ENCODE measurements around the gene UGGT1. TPM values are rescaled to one million over a fixed set of nuclear protein-coding genes. Genes with fewer than 3 reads are reported as not detected.

Gene UGGT1
- total RNA-seq, 1 experiment from 2014 or later: 77.5 TPM

DNA sequence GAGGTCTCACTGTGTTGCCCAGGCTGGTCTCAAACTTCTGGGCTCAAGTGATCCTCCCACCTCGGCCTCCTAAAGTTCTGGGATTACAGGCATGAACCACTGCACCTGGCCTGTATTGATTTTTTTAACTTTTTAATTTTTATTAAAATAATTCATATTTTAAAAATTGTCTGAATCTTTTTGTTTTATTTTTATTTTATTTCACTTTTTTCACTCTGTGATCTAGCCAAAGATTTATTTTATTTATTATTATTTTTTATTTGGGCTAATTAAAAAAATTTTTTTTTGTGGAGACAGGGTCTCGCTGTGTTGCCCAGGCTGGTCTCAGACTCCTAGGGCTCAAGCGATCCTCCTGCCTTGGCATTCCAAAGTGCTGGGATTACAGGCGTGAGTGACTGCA is 14.1 kb downstream of the UGGT1 start:
- ChIA-PET POLR2A (no interaction called here), CTCF (no interaction called here)
- no peak overlapping the region for H3K4me3 Mint-ChIP-seq (ENCODE audit: unreplicated experiment)

DNA sequence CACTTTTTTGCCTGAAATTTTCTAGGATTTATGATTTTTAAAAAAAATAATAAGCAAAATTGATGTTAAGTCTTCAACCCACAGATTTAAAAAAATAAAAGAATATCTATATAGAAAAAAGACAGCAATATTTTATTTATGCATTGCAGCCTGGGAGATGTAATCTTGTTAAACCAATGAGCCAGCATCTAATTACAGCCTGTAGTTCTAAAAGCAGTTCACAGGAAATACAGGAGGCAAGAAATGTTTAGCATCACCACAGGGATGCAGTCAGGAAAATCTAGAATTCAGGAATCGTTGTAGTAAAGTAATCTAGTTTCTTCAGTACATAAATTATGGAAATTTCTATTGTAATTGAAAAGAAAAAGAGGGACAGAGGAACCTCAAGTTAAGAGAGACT is 17.2 kb downstream of the UGGT1 start:
- intact Hi-C loops (cut with micrococcal nuclease; ENCODE audit: unreplicated experiment): no loop called here
- H3K4me1 Mint-ChIP-seq (ENCODE audit: low read depth, unreplicated experiment): no peaks in the 10 kb centered on the region
- ChIA-PET CTCF (interaction anchor here (1.9 kb wide), 1 partner anchor 45 kb away, joined by 5 read pairs; no protein-coding TSS in a partner anchor), POLR2A (no interaction called here)
- peaks cover 33% of the 10 kb centered on the region for H3K36me3 Mint-ChIP-seq (ENCODE audit: insufficient read depth, unreplicated experiment)
- no peaks in the 10 kb centered on the region for H3K27me3 Mint-ChIP-seq (ENCODE audit: insufficient read depth, unreplicated experiment)
- TF ChIP-seq, protein P1, sequence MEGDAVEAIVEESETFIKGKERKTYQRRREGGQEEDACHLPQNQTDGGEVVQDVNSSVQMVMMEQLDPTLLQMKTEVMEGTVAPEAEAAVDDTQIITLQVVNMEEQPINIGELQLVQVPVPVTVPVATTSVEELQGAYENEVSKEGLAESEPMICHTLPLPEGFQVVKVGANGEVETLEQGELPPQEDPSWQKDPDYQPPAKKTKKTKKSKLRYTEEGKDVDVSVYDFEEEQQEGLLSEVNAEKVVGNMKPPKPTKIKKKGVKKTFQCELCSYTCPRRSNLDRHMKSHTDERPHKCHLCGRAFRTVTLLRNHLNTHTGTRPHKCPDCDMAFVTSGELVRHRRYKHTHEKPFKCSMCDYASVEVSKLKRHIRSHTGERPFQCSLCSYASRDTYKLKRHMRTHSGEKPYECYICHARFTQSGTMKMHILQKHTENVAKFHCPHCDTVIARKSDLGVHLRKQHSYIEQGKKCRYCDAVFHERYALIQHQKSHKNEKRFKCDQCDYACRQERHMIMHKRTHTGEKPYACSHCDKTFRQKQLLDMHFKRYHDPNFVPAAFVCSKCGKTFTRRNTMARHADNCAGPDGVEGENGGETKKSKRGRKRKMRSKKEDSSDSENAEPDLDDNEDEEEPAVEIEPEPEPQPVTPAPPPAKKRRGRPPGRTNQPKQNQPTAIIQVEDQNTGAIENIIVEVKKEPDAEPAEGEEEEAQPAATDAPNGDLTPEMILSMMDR (IDR thresholded peaks at IDR 0.05; ENCODE audit: insufficient read depth in 1 of 2, low read depth in 1 of 2, low read length in 1 of 2, severe bottlenecking in 1 of 2, unreplicated experiment in 1 of 2): no peak
- Histone ChIP-seq H3K4me1 (no peaks in the 10 kb centered on the region), H3K36me3 (ENCODE audit: control insufficient read depth, insufficient read depth, low read length) (no peaks in the 10 kb centered on the region; the same call in 1 of the 2 replicates), H3K4me3 (ENCODE audit: low read depth, low read length) (no peak overlapping the region), H3K9me3 (no peaks in the 10 kb centered on the region), H3K27me3 (replicated peaks; ENCODE audit: control insufficient read depth, insufficient read depth, low read length) (no peaks in the 10 kb centered on the region)
- no peaks in the 10 kb centered on the region for H3K9me3 Mint-ChIP-seq (ENCODE audit: unreplicated experiment)
- no peak for DNase-seq
- no peak overlapping the region for H3K4me3 Mint-ChIP-seq (ENCODE audit: unreplicated experiment)
- H3K27ac Mint-ChIP-seq (ENCODE audit: unreplicated experiment): no peak overlapping the region
- no TSS peak for BruUV-seq (replicated peaks)

More for the DNA sequence above, 14.1 kb downstream of the UGGT1 start:
- intact Hi-C loops (cut with micrococcal nuclease; ENCODE audit: unreplicated experiment): no loop called here
- Mint-ChIP-seq H3K36me3 (ENCODE audit: insufficient read depth, unreplicated experiment) (peaks cover 37% of the 10 kb centered on the region), H3K9me3 (ENCODE audit: unreplicated experiment) (no peaks in the 10 kb centered on the region), H3K27ac (ENCODE audit: unreplicated experiment) (no peak overlapping the region), H3K27me3 (ENCODE audit: insufficient read depth, unreplicated experiment) (no peaks in the 10 kb centered on the region), H3K4me1 (ENCODE audit: low read depth, unreplicated experiment) (no peaks in the 10 kb centered on the region)
- Histone ChIP-seq H3K36me3 (ENCODE audit: control insufficient read depth, insufficient read depth, low read length) (no peaks in the 10 kb centered on the region; the same call in 1 of the 2 replicates), H3K4me1 (no peaks in the 10 kb centered on the region), H3K27me3 (replicated peaks; ENCODE audit: control insufficient read depth, insufficient read depth, low read length) (no peaks in the 10 kb centered on the region), H3K4me3 (ENCODE audit: low read depth, low read length) (no peak overlapping the region), H3K9me3 (no peaks in the 10 kb centered on the region)
- DNase-seq: no peak
- BruUV-seq (replicated peaks): no TSS peak
- TF ChIP-seq, protein P1 (IDR thresholded peaks at IDR 0.05; ENCODE audit: insufficient read depth in 1 of 2, low read depth in 1 of 2, low read length in 1 of 2, severe bottlenecking in 1 of 2, unreplicated experiment in 1 of 2): no peak

DNA sequence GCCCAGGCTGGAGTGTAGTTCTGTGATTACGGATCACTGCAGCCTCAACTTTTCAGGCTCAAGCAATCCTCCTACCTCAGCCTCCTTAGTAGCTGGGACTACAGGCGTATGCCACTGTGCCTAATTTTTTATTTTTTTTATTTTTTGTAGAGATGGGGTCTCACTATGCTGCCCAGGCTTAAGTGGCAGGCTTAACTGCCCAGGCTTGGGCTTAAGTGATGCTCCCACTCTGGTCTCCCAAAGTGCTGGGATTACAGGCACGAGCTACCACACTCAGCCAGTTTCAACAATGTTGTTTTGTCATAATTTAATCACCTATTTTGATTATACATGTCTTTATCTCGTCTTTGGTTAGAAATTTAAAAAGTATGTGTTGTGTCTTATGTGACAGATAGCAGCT is 18.2 kb downstream of the UGGT1 start:
- peaks cover 29% of the 10 kb centered on the region for H3K36me3 Mint-ChIP-seq (ENCODE audit: insufficient read depth, unreplicated experiment)
- H3K9me3 Mint-ChIP-seq (ENCODE audit: unreplicated experiment): no peaks in the 10 kb centered on the region
- ChIA-PET POLR2A (no interaction called here), CTCF (no interaction called here)
- Histone ChIP-seq H3K36me3 (ENCODE audit: control insufficient read depth, insufficient read depth, low read length) (no peaks in the 10 kb centered on the region; the same call in 1 of the 2 replicates), H3K4me1 (no peaks in the 10 kb centered on the region), H3K27me3 (replicated peaks; ENCODE audit: control insufficient read depth, insufficient read depth, low read length) (no peaks in the 10 kb centered on the region), H3K9me3 (no peaks in the 10 kb centered on the region), H3K4me3 (ENCODE audit: low read depth, low read length) (no peak overlapping the region)
- TF ChIP-seq, protein P1 (IDR thresholded peaks at IDR 0.05; ENCODE audit: insufficient read depth in 1 of 2, low read depth in 1 of 2, low read length in 1 of 2, severe bottlenecking in 1 of 2, unreplicated experiment in 1 of 2): no peak
- DNase-seq: no peak
- no peaks in the 10 kb centered on the region for H3K4me1 Mint-ChIP-seq (ENCODE audit: low read depth, unreplicated experiment)
- H3K4me3 Mint-ChIP-seq (ENCODE audit: unreplicated experiment): no peak overlapping the region
- no peaks in the 10 kb centered on the region for H3K27me3 Mint-ChIP-seq (ENCODE audit: insufficient read depth, unreplicated experiment)
- H3K27ac Mint-ChIP-seq (ENCODE audit: unreplicated experiment): no peak overlapping the region
- intact Hi-C loops (cut with micrococcal nuclease; ENCODE audit: unreplicated experiment): no loop called here
- BruUV-seq (replicated peaks): no TSS peak
